ENCODE measurements around the gene CNIH2.
"Not testable (repeated sequence)": the region's sequence is repeated elsewhere in the genome, so short reads cannot be mapped to it uniquely, and the experiment has no call there.

DNA sequence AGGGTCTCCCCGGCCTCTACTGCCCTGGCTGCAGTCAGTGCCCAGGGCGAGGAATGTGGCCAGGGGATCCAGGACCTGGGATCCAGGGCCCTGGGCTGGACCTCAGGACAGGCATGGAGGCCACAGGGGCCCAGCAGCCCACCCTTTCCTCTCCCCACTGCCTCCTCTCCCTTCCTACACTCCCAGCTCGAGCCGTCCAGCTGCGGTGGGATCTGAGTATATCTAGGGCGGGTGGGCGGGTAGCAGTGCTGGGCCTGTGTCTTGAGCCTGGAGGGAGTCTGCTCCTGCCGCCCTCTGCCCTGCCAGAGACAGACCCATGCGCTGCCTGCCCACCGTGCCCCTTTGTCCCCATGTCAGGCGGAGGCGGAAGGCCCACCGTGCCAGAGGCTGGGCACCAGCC is 1.4 kb upstream of the CNIH2 start:
- TF ChIP-seq CTCF (conservative IDR thresholded peaks at IDR 0.05 in 1 of 2, IDR thresholded peaks at IDR 0.05 in 1 of 2; ENCODE audit: low read depth in 1 of 2, low read length in 2 of 2); EZH2 (IDR thresholded peaks at IDR 0.05; ENCODE audit: low read length, missing control alignments): not testable (repeated sequence)

All from fibroblast of lung (primary cell).